H1 (cell line): Measurements from ENCODE around the gene USP17L17. TPM values are rescaled to one million over a fixed set of nuclear protein-coding genes. Genes with fewer than 3 reads are reported as not detected.
"Not testable (repeated sequence)": the region's sequence is repeated elsewhere in the genome, so short reads cannot be mapped to it uniquely, and the experiment has no call there.

Source experiments
- CTCF ChIA-PET: fragments of 300-600 bp; sonication (Branson Sonifier 250); formaldehyde crosslinking; loops from one replicate; lab custom pipeline; 2021; ENCODE audit not compliant: partially characterized antibody; lab: Charles Lee
- POLR2A ChIA-PET: fragments of 300-600 bp; sonication (Branson Sonifier 250); formaldehyde crosslinking; loops from one replicate; lab custom pipeline; 2021; ENCODE audit warnings: inconsistent platforms; ENCODE audit not compliant: partially characterized antibody; lab: Charles Lee
- DNase-seq, 2 experiments: peaks; one replicate each; pipeline versions ENCODE4 v3.0.0 to v3.0.0-alpha.2; 2010 to 2022; ENCODE audit warnings: low spot score in 2 of 2, low read depth in 1 of 2, mixed read lengths in 1 of 2
- FAIRE-seq: peaks from 2 replicates; lab custom pipeline; 2011; peaks lifted over from hg19 to GRCh38; lab: Jason Lieb, UNC
- H2AFZ ChIP-seq: 2 replicates; pipeline ENCODE4 v1.8.1; 2012; ENCODE audit warnings: low read length, inconsistent platforms
- H2AK5ac ChIP-seq: 2 replicates; pipeline ENCODE4 v1.6.1; 2013; ENCODE audit warnings: low read depth, low read length
- H2BK120ac ChIP-seq: replicated peaks from 2 replicates; pipeline ENCODE3; 2013; ENCODE audit warnings: low read depth, low read length, inconsistent platforms
- H2BK12ac ChIP-seq: 2 replicates; pipeline ENCODE4 v1.6.1; 2013; ENCODE audit warnings: low read depth, low read length
- H2BK15ac ChIP-seq: 2 replicates; pipeline ENCODE4 v1.6.1; 2013; ENCODE audit warnings: low read length
- H2BK20ac ChIP-seq: 2 replicates; pipeline ENCODE4 v1.6.1; 2013; ENCODE audit warnings: low read length
- H2BK5ac ChIP-seq: 2 replicates; pipeline ENCODE4 v1.6.1; 2013; ENCODE audit warnings: low read depth, low read length
- H3K14ac ChIP-seq: 2 replicates; pipeline ENCODE4 v1.6.1; 2013; ENCODE audit warnings: inconsistent platforms; ENCODE audit not compliant: insufficient read length
- H3K18ac ChIP-seq: 2 replicates; pipeline ENCODE4 v1.6.1; 2013; ENCODE audit warnings: low read length; ENCODE audit errors: extremely low read depth
- H3K23ac ChIP-seq: 2 replicates; pipeline ENCODE4 v1.6.1; 2013; ENCODE audit warnings: inconsistent platforms; ENCODE audit not compliant: insufficient read length
- H3K23me2 ChIP-seq: 2 replicates; pipeline ENCODE4 v1.6.1; 2013; ENCODE audit warnings: low read depth, low read length
- H3K27ac ChIP-seq: 2 replicates; pipeline ENCODE4 v1.6.1; 2011; ENCODE audit warnings: low read depth, low read length, inconsistent platforms
- H3K27me3 ChIP-seq, 4 experiments: replicated peaks in 1 of 4; 1 replicate in 1 of 4; 2 replicates in 3 of 4; pipeline versions ENCODE4 v1.6.1 to v1.8.1; 2011 to 2013; ENCODE audit warnings: low read length in 3 of 4, mild to moderate bottlenecking in 3 of 4, inconsistent platforms in 2 of 4, mixed read lengths in 2 of 4, moderate library complexity in 1 of 4; ENCODE audit not compliant: control insufficient read depth in 3 of 4, insufficient read depth in 3 of 4; ENCODE audit errors: extremely low read depth in 1 of 4
- H3K36me3 ChIP-seq, 4 experiments: 2 replicates each; pipeline versions ENCODE4 v1.6.1 to v1.8.1; 2011 to 2013; ENCODE audit warnings: mild to moderate bottlenecking in 4 of 4, low read length in 3 of 4, moderate library complexity in 2 of 4, control low read depth in 1 of 4, inconsistent platforms in 1 of 4; ENCODE audit not compliant: insufficient read depth in 4 of 4, control insufficient read depth in 2 of 4
- H3K4ac ChIP-seq: replicated peaks from 2 replicates; pipeline ENCODE3; 2013; ENCODE audit warnings: low read length, low read depth, mixed read lengths, inconsistent platforms; ENCODE audit not compliant: insufficient read length
- H3K4me1 ChIP-seq, 4 experiments: replicated peaks in 1 of 4; 1 replicate in 1 of 4; 2 replicates in 3 of 4; pipeline versions ENCODE4 v1.6.1 to v1.8.1; 2011 to 2013; ENCODE audit warnings: low read length in 3 of 4, inconsistent platforms in 2 of 4, mixed read lengths in 1 of 4; ENCODE audit not compliant: insufficient read depth in 4 of 4, control insufficient read depth in 3 of 4
- H3K4me2 ChIP-seq, 2 experiments: 2 replicates each; pipeline versions ENCODE4 v1.6.1 to v1.8.1; 2011 to 2013; ENCODE audit warnings: low read depth in 2 of 2, low read length in 2 of 2, control low read depth in 1 of 2, inconsistent platforms in 1 of 2, mild to moderate bottlenecking in 1 of 2; ENCODE audit not compliant: insufficient read depth in 1 of 2
- H3K4me3 ChIP-seq, 4 experiments: fragments of 200-600, 300-600 bp in 1 of 4; sonication (generic), shearing (Covaris generic), sonication (Bioruptor Twin) in 1 of 4; 2 replicates each; pipeline versions ENCODE4 v1.5.1 to v1.8.1; 2011 to 2016; ENCODE audit warnings: low read length in 4 of 4, low read depth in 3 of 4, control low read depth in 2 of 4, inconsistent platforms in 2 of 4, mild to moderate bottlenecking in 2 of 4, mixed read lengths in 1 of 4, moderate library complexity in 1 of 4; ENCODE audit not compliant: insufficient read depth in 2 of 4; ENCODE audit errors: extremely low read depth in 1 of 4
- H3K56ac ChIP-seq: replicated peaks from 2 replicates; pipeline ENCODE3; 2013; ENCODE audit warnings: low read depth, mild to moderate bottlenecking, mixed read lengths, low read length, inconsistent platforms; ENCODE audit not compliant: insufficient read length
- H3K79me1 ChIP-seq: 2 replicates; pipeline ENCODE4 v1.6.1; 2013; ENCODE audit warnings: low read depth, low read length, control low read depth
- H3K79me2 ChIP-seq, 2 experiments: 2 replicates each; pipeline versions ENCODE4 v1.6.1 to v1.8.1; 2012 to 2013; ENCODE audit warnings: low read length in 2 of 2, mild to moderate bottlenecking in 2 of 2, inconsistent platforms in 1 of 2; ENCODE audit not compliant: insufficient read depth in 2 of 2, control insufficient read depth in 1 of 2
- H3K9ac ChIP-seq, 4 experiments: replicated peaks in 1 of 4; 1 replicate in 1 of 4; 2 replicates in 3 of 4; pipeline versions ENCODE4 v1.6.1 to v1.8.1; 2011 to 2013; ENCODE audit warnings: low read depth in 3 of 4, low read length in 3 of 4, control low read depth in 2 of 4, mild to moderate bottlenecking in 2 of 4, moderate library complexity in 2 of 4, inconsistent platforms in 1 of 4; ENCODE audit errors: extremely low read depth in 1 of 4
- H3K9me3 ChIP-seq, 2 experiments: 2 replicates each; pipeline versions ENCODE4 v1.6.1 to v1.8.1; 2012 to 2013; ENCODE audit warnings: mild to moderate bottlenecking in 2 of 2, moderate library complexity in 2 of 2, control low read depth in 1 of 2, inconsistent platforms in 1 of 2, low read depth in 1 of 2, low read length in 1 of 2, mixed read lengths in 1 of 2; ENCODE audit not compliant: insufficient read depth in 2 of 2
- H4K20me1 ChIP-seq, 2 experiments: replicated peaks in 1 of 2; 2 replicates each; pipeline versions ENCODE3 to v1.8.1; 2011 to 2013; ENCODE audit warnings: inconsistent platforms in 2 of 2, low read length in 2 of 2, mild to moderate bottlenecking in 1 of 2; ENCODE audit not compliant: insufficient read depth in 2 of 2, control insufficient read depth in 1 of 2
- H4K5ac ChIP-seq: 2 replicates; pipeline ENCODE4 v1.6.1; 2013; ENCODE audit warnings: low read length, low read depth, mixed read lengths, inconsistent platforms; ENCODE audit not compliant: insufficient read length
- H4K8ac ChIP-seq: 2 replicates; pipeline ENCODE4 v1.8.0; 2013; ENCODE audit warnings: mild to moderate bottlenecking, moderate library complexity, low read length, inconsistent platforms; ENCODE audit not compliant: insufficient read depth; ENCODE audit errors: extremely low read depth
- H4K91ac ChIP-seq: replicated peaks from 2 replicates; pipeline ENCODE3; 2013; ENCODE audit warnings: low read length, mixed read lengths, inconsistent platforms; ENCODE audit not compliant: insufficient read length
- WGBS, 2 experiments: shearing (Covaris generic) in 1 of 2; methylation state at CpG; one replicate each; pipeline versions ENCODE4 v1.1.6 to v1.1.7; 2013 to 2015; ENCODE audit warnings: low lambda C conversion rate in 2 of 2, mixed read lengths in 2 of 2, inconsistent platforms in 1 of 2, low coverage in 1 of 2, missing lambda C conversion rate in 1 of 2; ENCODE audit not compliant: insufficient replicate concordance in 2 of 2, insufficient coverage in 1 of 2, insufficient read length in 1 of 2; ENCODE audit errors: extremely low coverage in 1 of 2, missing lambda C conversion rate in 1 of 2; 5-methylcytosine and 5-hydroxymethylcytosine counted together
- polyA plus RNA-seq, 7 experiments: library from polyadenylated mRNA; depleted of rRNA in 3 of 7; stranded (reverse) in 5 of 7; unstranded in 2 of 7; fragments of >200 nt in 5 of 7; fragments of 200-250 nt in 2 of 7; gene quantifications; 1 replicate in 5 of 7; 2 replicates in 1 of 7; 4 replicates in 1 of 7; pipeline versions ENCODE4 v1.2.1 to v1.2.3, GENCODE V29; 2011 to 2013; ENCODE audit warnings: missing spikeins in 2 of 7, mixed read lengths in 2 of 7
- total RNA-seq: library from RNA; stranded (reverse); fragmentation: NEBNext Ultra II Directional; extraction: Animal tissue kit (Norgen Biotek cat#: 25700); gene quantifications from 2 replicates; pipeline ENCODE4 v1.2.1, GENCODE V29; 2021

Gene USP17L17
- total and polyA plus RNA-seq, 2 of the 8 experiments (the other 6 are each of a cell fraction or from before 2014, with no cell fraction given) = not detected

- H3K18ac ChIP-seq, DNase-seq, H4K8ac ChIP-seq, H3K4me3 ChIP-seq, H3K4ac ChIP-seq, H2BK120ac ChIP-seq, H3K27me3 ChIP-seq, H4K20me1 ChIP-seq, H3K14ac ChIP-seq, H3K56ac ChIP-seq, H2AFZ ChIP-seq, H3K79me1 ChIP-seq, H3K4me1 ChIP-seq, H3K79me2 ChIP-seq, H2BK20ac ChIP-seq, H3K9me3 ChIP-seq, H2BK15ac ChIP-seq, H3K36me3 ChIP-seq, H4K91ac ChIP-seq, POLR2A ChIA-PET, H4K5ac ChIP-seq, H3K4me2 ChIP-seq, H3K27ac ChIP-seq, H3K23ac ChIP-seq, H3K9ac ChIP-seq, H2BK5ac ChIP-seq, H2AK5ac ChIP-seq, H2BK12ac ChIP-seq, H3K23me2 ChIP-seq, CTCF ChIA-PET, FAIRE-seq: not testable (repeated sequence)
- WGBS, 2 experiments = 93% methylated on average over 22 of the region's 26 CpGs; no CpG with 5 or more reads in 1 of the 2 experiments
Observed at GRCh38 chr4:9247953-9248680, 4.4 kb downstream of the USP17L17 start, which contains the start of gene USP17L18. Gene USP17L18, plus strand, starts transcription at chr4:9248630. Its CDS starts 0 bp downstream, at chr4:9248630.

GRCh38 chr4:9253078-9253477, 9.4 kb downstream of the USP17L17 start, which contains the start of gene USP17L19:
Gene USP17L19, plus strand, starts transcription at chr4:9253378. Its CDS starts 0 bp downstream, at chr4:9253378.
- H3K79me2 ChIP-seq, H3K14ac ChIP-seq, H3K9ac ChIP-seq, H3K27me3 ChIP-seq, H4K5ac ChIP-seq, H3K23me2 ChIP-seq, H2AK5ac ChIP-seq, DNase-seq, H2BK15ac ChIP-seq, CTCF ChIA-PET, H3K4me3 ChIP-seq, FAIRE-seq, H3K4me2 ChIP-seq, H2AFZ ChIP-seq, H4K91ac ChIP-seq, H3K4me1 ChIP-seq, H2BK5ac ChIP-seq, POLR2A ChIA-PET, H3K9me3 ChIP-seq, H3K79me1 ChIP-seq, H3K4ac ChIP-seq, H3K23ac ChIP-seq, H2BK12ac ChIP-seq, H3K36me3 ChIP-seq, H3K56ac ChIP-seq, H2BK120ac ChIP-seq, H3K27ac ChIP-seq, H3K18ac ChIP-seq, H4K8ac ChIP-seq, H4K20me1 ChIP-seq, H2BK20ac ChIP-seq: not testable (repeated sequence)
- WGBS, 2 experiments = no CpG with 5 or more reads among the region's 13 CpGs
